B cell (primary cell): Measurements from ENCODE around the gene APOC3. TPM values are rescaled to one million over a fixed set of nuclear protein-coding genes. Genes with fewer than 3 reads are reported as not detected.
A peak's percentile ranks its signal among the peaks of the same experiment; 100 is the strongest.

ENCODE experiments used
- ATAC-seq: fragments of 200-7000 bp; cut with Tn5 transposase; one replicate; pipeline ENCODE4 v1.10.0; 2021; ENCODE audit warnings: low read depth, mild to moderate bottlenecking, moderate number of reproducible peaks, moderate library complexity
- CTCF ChIA-PET: fragments of 350-600 bp; sonication (Branson Sonifier 250); formaldehyde crosslinking; loops from one replicate; lab custom pipeline; 2021; ENCODE audit warnings: antibody characterized with exemption, inconsistent platforms; lab: Charles Lee
- POLR2A ChIA-PET: fragments of 350-600 bp; sonication (Branson Sonifier 250); formaldehyde crosslinking; loops from one replicate; lab custom pipeline; 2021; ENCODE audit warnings: antibody characterized with exemption; lab: Charles Lee
- DNase-seq: peaks from one replicate; pipeline ENCODE4 v3.0.0; 2013
- H2AFZ ChIP-seq: 2 replicates; pipeline ENCODE4 v1.6.1; 2012; ENCODE audit warnings: mild to moderate bottlenecking, low read depth, low read length; ENCODE audit not compliant: insufficient read depth, poor library complexity, severe bottlenecking
- H3K27ac ChIP-seq, 2 donors: 1 replicate in 1 of 2; 2 replicates in 1 of 2; pipeline ENCODE4 v1.5.1; 2012 to 2013; ENCODE audit warnings: low read length in 2 of 2, mild to moderate bottlenecking in 2 of 2, moderate library complexity in 1 of 2
- H3K27me3 ChIP-seq, 4 experiments: fragments of 200-600 bp in 1 of 4; sonication (generic) in 1 of 4; replicated peaks in 1 of 4; 1 replicate in 2 of 4; 2 replicates in 2 of 4; pipeline versions ENCODE4 v1.6.1 to v1.7.0; 2013 to 2016; ENCODE audit warnings: low read length in 3 of 4, mild to moderate bottlenecking in 2 of 4, mixed read lengths in 1 of 4, moderate library complexity in 1 of 4; ENCODE audit not compliant: insufficient read depth in 4 of 4, control insufficient read depth in 3 of 4; ENCODE audit errors: control extremely low read depth in 1 of 4
- H3K36me3 ChIP-seq, 2 experiments: replicated peaks in 1 of 2; 1 replicate in 1 of 2; 2 replicates in 1 of 2; pipeline versions ENCODE4 v1.6.1 to v1.7.1; 2013; ENCODE audit warnings: low read length in 1 of 2; ENCODE audit not compliant: insufficient read depth in 2 of 2, control insufficient read depth in 1 of 2; ENCODE audit errors: control extremely low read depth in 1 of 2, extremely low read depth in 1 of 2
- H3K4me1 ChIP-seq, 2 donors: fragments of 200-600 bp in 1 of 2; sonication (generic) in 1 of 2; 1 replicate in 1 of 2; 2 replicates in 1 of 2; pipeline versions ENCODE4 v1.5.1 to v1.6.1; 2013 to 2017; ENCODE audit warnings: low read length in 2 of 2; ENCODE audit not compliant: control insufficient read depth in 2 of 2, insufficient read depth in 2 of 2
- H3K4me2 ChIP-seq: replicated peaks from 2 replicates; pipeline ENCODE3; 2012; ENCODE audit warnings: mild to moderate bottlenecking, low read depth, low read length; ENCODE audit not compliant: poor library complexity, severe bottlenecking
- H3K4me3 ChIP-seq, 5 experiments: fragments of 200-600 bp in 1 of 5; sonication (generic) in 1 of 5; 1 replicate in 3 of 5; 2 replicates in 2 of 5; pipeline versions ENCODE4 v1.5.1 to v1.7.0; 2011 to 2016; ENCODE audit warnings: low read length in 4 of 5, mild to moderate bottlenecking in 4 of 5, low read depth in 2 of 5, control low read depth in 1 of 5, moderate library complexity in 1 of 5; ENCODE audit not compliant: insufficient read depth in 1 of 5; ENCODE audit errors: control extremely low read depth in 1 of 5, extremely low read depth in 1 of 5
- H3K79me2 ChIP-seq: fragments of 200-600 bp; sonication (generic); one replicate; pipeline ENCODE4 v1.6.0; 2016; ENCODE audit warnings: low read length; ENCODE audit not compliant: control insufficient read depth, insufficient read depth
- H3K9ac ChIP-seq: fragments of 200-600 bp; sonication (generic); 2 replicates; pipeline ENCODE4 v1.6.1; 2017; ENCODE audit warnings: mild to moderate bottlenecking, low read length, moderate library complexity
- H3K9me3 ChIP-seq, 3 donors: one replicate each; pipeline versions ENCODE4 v1.6.1 to v1.7.1; 2013; ENCODE audit warnings: low read length in 2 of 3; ENCODE audit not compliant: control insufficient read depth in 2 of 3, insufficient read depth in 1 of 3; ENCODE audit errors: control extremely low read depth in 1 of 3
- H4K20me1 ChIP-seq: 2 replicates; pipeline ENCODE4 v1.6.0; 2012; ENCODE audit warnings: mild to moderate bottlenecking, low read length; ENCODE audit not compliant: insufficient read depth, control insufficient read depth, poor library complexity, severe bottlenecking
- H3K27ac Mint-ChIP-seq: one replicate; pipeline ENCODE4 v1.8.0; 2021; ENCODE audit warnings: mixed read lengths
- H3K27me3 Mint-ChIP-seq: one replicate; pipeline ENCODE4 v1.8.0; 2021; ENCODE audit warnings: mixed read lengths
- H3K4me1 Mint-ChIP-seq: one replicate; pipeline ENCODE4 v1.8.0; 2021; ENCODE audit warnings: mixed read lengths
- H3K4me3 Mint-ChIP-seq: one replicate; pipeline ENCODE4 v1.8.0; 2021; ENCODE audit warnings: mixed read lengths
- H3K9me3 Mint-ChIP-seq: one replicate; pipeline ENCODE4 v1.8.0; 2022; ENCODE audit warnings: mixed read lengths; ENCODE audit not compliant: insufficient read depth
- CTCF ChIP-seq: fragments of 200-600 bp; IDR thresholded peaks from one replicate; pipeline ENCODE4 v1.8.0; 2022; ENCODE audit warnings: antibody characterized with exemption, mild to moderate bottlenecking
- EZH2 ChIP-seq: IDR thresholded peaks from 2 replicates; pipeline ENCODE4 v1.6.1; 2012; ENCODE audit warnings: borderline replicate concordance, low read depth, mild to moderate bottlenecking, moderate library complexity, low read length; ENCODE audit not compliant: insufficient read depth, poor library complexity, severe bottlenecking
- WGBS: methylation state at CpG from one replicate; pipeline ENCODE4 v1.1.5; 2013; ENCODE audit warnings: missing lambda C conversion rate; ENCODE audit not compliant: insufficient coverage; 5-methylcytosine and 5-hydroxymethylcytosine counted together
- intact Hi-C: fragments of 100-400 bp; cut with micrococcal nuclease; formaldehyde crosslinking; loops from one replicate; pipeline ENCODE4 v1.10.0; 2022
- polyA plus RNA-seq: library from polyadenylated mRNA; depleted of rRNA; stranded (reverse); fragments of >200 nt; gene quantifications from 2 replicates; pipeline ENCODE4 v1.2.3, GENCODE V29; 2012
- total RNA-seq, 2 donors: library from RNA; stranded (reverse); fragments of 120-200 nt in 1 of 2; gene quantifications; 1 replicate in 1 of 2; 2 replicates in 1 of 2; pipeline versions ENCODE4 v1.2.3 to v1.2.4, GENCODE V29; 2013 to 2022

Gene APOC3
- total and polyA plus RNA-seq, 2 donors (not counting 1 experiment from before 2014, with no cell fraction given), result not detected

- Histone ChIP-seq H3K27ac (no peak overlapping the region), H3K4me1 (no peaks in the 10 kb centered on the region), H3K4me3 (no peak overlapping the region), H3K9ac (no peak overlapping the region), H3K36me3 (peaks cover 13 to 62% of the 10 kb centered on the region in 2 experiments), H4K20me1 (no peaks in the 10 kb centered on the region), H3K4me2 (no peak overlapping the region), H3K79me2 (peaks cover 8% of the 10 kb centered on the region), H3K27me3 (no peaks in the 10 kb centered on the region), H3K9me3 (no peaks in the 10 kb centered on the region), H2AFZ (no peak overlapping the region)
- no peak for TF ChIP-seq EZH2
- TF ChIP-seq CTCF, result no peak
- no peak for ATAC-seq
- ChIA-PET POLR2A (no interaction called here), CTCF (interaction anchor here (2.7 kb wide), 1 partner anchor 230 kb away, joined by 19 read pairs; no protein-coding TSS in a partner anchor)
- Mint-ChIP-seq H3K27ac (peak overlapping the region; percentile 8), H3K4me1 (peaks cover 6% of the 10 kb centered on the region), H3K4me3 (no peak overlapping the region), H3K9me3 (no peaks in the 10 kb centered on the region), H3K27me3 (no peaks in the 10 kb centered on the region)
- DNase-seq, result no peak
- WGBS, result 100% methylated on average over 3 of the region's 7 CpGs
- intact Hi-C loops, result loop anchor here (10.0 kb wide), 1 partner anchor 80 kb away; the partner anchor contains the start of gene APOA5
Observed at GRCh38 chr11:116875194-116875593, 45.5 kb downstream of the APOC3 start.

GRCh38 chr11:116876656-116877055 lies 46.9 kb downstream of the APOC3 start:
- ATAC-seq, result no peak
- no peak overlapping the region for H3K27ac Mint-ChIP-seq

More at GRCh38 chr11:116876656-116877055, 46.9 kb downstream of the APOC3 start:
- Histone ChIP-seq H2AFZ (no peak overlapping the region), H3K4me3 (no peak overlapping the region), H3K4me1 (no peaks in the 10 kb centered on the region), H3K27ac (no peak overlapping the region), H3K36me3 (peaks cover 12 to 48% of the 10 kb centered on the region in 2 experiments), H3K9me3 (no peaks in the 10 kb centered on the region), H3K79me2 (peaks cover 8% of the 10 kb centered on the region), H3K9ac (no peak overlapping the region), H4K20me1 (no peaks in the 10 kb centered on the region), H3K27me3 (no peaks in the 10 kb centered on the region), H3K4me2 (no peak overlapping the region)
- intact Hi-C loops, result loop anchor here (10.0 kb wide), 1 partner anchor 82 kb away; the partner anchor contains the start of gene APOA5
- H3K4me3 Mint-ChIP-seq, result no peak overlapping the region
- H3K27me3 Mint-ChIP-seq, result no peaks in the 10 kb centered on the region
- DNase-seq, result no peak
- WGBS, result 96% methylated on average over 8 of the region's 8 CpGs
- peaks cover 10% of the 10 kb centered on the region for H3K4me1 Mint-ChIP-seq
- CTCF ChIA-PET, result interaction anchor here (1.1 to 6.9 kb wide), 4 partner anchors 11 to 229 kb away, joined by 3 to 59 read pairs (median 12); partner anchors contain the start of genes APOA5 and SIK3
- H3K9me3 Mint-ChIP-seq, result no peaks in the 10 kb centered on the region
- TF ChIP-seq CTCF (no peak), EZH2 (no peak)
- POLR2A ChIA-PET, result no interaction called here
